SK-N-SH treated with all-trans-retinoic acid at 6 μM for 48 hours (cell line): Measurements from ENCODE around the gene WBP1L.

Experiments
- ESRRG ChIP-seq: fragments of 250-450 bp; sonication (Bioruptor Pico); IDR thresholded peaks from 2 replicates; pipeline ENCODE4 v1.6.1; 2021; ENCODE audit warnings: mild to moderate bottlenecking
- GLIS3 ChIP-seq: fragments of 250-450 bp; sonication (Bioruptor Pico); IDR thresholded peaks from 2 replicates; pipeline ENCODE4 v1.5.0; 2020; ENCODE audit warnings: mild to moderate bottlenecking, moderate library complexity
- RARB ChIP-seq: fragments of 250-450 bp; sonication (Bioruptor Pico); IDR thresholded peaks from 2 replicates; pipeline ENCODE4 v1.8.0; 2021; ENCODE audit warnings: mild to moderate bottlenecking, moderate library complexity
- ZNF70 ChIP-seq: fragments of 450-650 bp; formaldehyde crosslinking; IDR thresholded peaks from 2 replicates; pipeline ENCODE4 v1.5.0; 2020; ENCODE audit warnings: mild to moderate bottlenecking, moderate library complexity
- ZNF8 ChIP-seq: fragments of 450-650 bp; formaldehyde crosslinking; IDR thresholded peaks from 2 replicates; pipeline ENCODE4 v1.5.0; 2020; ENCODE audit warnings: mild to moderate bottlenecking, moderate library complexity
- TF ChIP-seq, protein P1 (sequence below): fragments of 250-450 bp; sonication (Bioruptor Pico); IDR thresholded peaks from 2 replicates; pipeline ENCODE4 v1.8.0; 2020; ENCODE audit warnings: mild to moderate bottlenecking, moderate library complexity, borderline replicate concordance
- TF ChIP-seq, protein P2 (sequence below): fragments of 250-450 bp; sonication (Bioruptor Pico); IDR thresholded peaks from 2 replicates; pipeline ENCODE4 v1.5.1; 2021; ENCODE audit warnings: mild to moderate bottlenecking, moderate library complexity
- TF ChIP-seq, protein P3 (sequence below): fragments of 250-450 bp; sonication (Bioruptor Pico); IDR thresholded peaks from 2 replicates; pipeline ENCODE4 v1.8.0; 2021; ENCODE audit warnings: low read depth, mild to moderate bottlenecking, moderate library complexity, borderline replicate concordance
- TF ChIP-seq, protein P4 (sequence below): fragments of 250-450 bp; sonication (Bioruptor Pico); IDR thresholded peaks from 2 replicates; pipeline ENCODE4 v1.5.1; 2020; ENCODE audit warnings: low read depth, mild to moderate bottlenecking, moderate library complexity

DNA sequence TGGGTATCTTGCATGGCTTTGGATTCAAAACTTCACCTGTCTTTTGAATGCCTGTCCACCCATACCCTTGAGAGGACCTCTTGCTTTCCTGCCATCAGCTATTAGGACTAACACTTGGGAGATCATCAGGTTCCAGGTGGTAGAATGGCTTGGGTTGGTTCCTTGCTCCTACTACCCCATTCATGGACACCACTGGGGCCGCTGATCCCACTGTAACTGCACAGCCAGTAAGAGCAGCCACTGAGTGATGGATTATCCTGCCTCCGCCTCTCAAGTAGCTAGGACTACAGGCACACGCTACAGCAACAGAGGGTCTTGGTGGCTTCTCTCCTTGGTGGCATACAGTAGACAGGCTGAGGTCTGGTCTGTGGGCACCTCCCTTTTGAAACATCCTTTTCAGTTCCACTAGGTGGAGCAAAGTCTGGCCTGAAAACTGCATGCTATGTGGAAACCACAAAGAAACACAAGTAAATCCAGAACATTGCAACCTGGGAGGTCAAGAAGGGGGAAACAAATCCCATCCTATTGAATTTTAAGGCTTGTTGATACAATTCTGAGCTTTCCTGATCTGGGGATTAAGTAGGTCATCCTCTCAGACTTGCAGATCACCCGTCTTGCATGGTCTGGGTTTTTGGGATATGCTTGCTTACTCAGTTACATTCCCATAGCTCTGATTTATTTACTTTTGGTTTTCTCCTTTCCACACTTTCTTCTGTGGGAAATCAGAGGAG is 9.4 kb downstream of the WBP1L start:
- TF ChIP-seq, protein P1, sequence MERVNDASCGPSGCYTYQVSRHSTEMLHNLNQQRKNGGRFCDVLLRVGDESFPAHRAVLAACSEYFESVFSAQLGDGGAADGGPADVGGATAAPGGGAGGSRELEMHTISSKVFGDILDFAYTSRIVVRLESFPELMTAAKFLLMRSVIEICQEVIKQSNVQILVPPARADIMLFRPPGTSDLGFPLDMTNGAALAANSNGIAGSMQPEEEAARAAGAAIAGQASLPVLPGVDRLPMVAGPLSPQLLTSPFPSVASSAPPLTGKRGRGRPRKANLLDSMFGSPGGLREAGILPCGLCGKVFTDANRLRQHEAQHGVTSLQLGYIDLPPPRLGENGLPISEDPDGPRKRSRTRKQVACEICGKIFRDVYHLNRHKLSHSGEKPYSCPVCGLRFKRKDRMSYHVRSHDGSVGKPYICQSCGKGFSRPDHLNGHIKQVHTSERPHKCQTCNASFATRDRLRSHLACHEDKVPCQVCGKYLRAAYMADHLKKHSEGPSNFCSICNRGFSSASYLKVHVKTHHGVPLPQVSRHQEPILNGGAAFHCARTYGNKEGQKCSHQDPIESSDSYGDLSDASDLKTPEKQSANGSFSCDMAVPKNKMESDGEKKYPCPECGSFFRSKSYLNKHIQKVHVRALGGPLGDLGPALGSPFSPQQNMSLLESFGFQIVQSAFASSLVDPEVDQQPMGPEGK (CRISPR knock-in tag) = no peak
- TF ChIP-seq, protein P2, sequence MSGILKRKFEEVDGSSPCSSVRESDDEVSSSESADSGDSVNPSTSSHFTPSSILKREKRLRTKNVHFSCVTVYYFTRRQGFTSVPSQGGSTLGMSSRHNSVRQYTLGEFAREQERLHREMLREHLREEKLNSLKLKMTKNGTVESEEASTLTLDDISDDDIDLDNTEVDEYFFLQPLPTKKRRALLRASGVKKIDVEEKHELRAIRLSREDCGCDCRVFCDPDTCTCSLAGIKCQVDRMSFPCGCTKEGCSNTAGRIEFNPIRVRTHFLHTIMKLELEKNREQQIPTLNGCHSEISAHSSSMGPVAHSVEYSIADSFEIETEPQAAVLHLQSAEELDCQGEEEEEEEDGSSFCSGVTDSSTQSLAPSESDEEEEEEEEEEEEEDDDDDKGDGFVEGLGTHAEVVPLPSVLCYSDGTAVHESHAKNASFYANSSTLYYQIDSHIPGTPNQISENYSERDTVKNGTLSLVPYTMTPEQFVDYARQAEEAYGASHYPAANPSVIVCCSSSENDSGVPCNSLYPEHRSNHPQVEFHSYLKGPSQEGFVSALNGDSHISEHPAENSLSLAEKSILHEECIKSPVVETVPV (CRISPR knock-in tag) = no peak
- no peak for TF ChIP-seq ESRRG
- no peak for TF ChIP-seq GLIS3 (CRISPR knock-in tag)
- TF ChIP-seq ZNF70 (CRISPR knock-in tag) = no peak
- TF ChIP-seq, protein P3, sequence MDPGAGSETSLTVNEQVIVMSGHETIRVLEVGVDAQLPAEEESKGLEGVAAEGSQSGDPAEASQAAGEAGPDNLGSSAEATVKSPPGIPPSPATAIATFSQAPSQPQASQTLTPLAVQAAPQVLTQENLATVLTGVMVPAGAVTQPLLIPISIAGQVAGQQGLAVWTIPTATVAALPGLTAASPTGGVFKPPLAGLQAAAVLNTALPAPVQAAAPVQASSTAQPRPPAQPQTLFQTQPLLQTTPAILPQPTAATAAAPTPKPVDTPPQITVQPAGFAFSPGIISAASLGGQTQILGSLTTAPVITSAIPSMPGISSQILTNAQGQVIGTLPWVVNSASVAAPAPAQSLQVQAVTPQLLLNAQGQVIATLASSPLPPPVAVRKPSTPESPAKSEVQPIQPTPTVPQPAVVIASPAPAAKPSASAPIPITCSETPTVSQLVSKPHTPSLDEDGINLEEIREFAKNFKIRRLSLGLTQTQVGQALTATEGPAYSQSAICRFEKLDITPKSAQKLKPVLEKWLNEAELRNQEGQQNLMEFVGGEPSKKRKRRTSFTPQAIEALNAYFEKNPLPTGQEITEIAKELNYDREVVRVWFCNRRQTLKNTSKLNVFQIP (CRISPR knock-in tag) = no peak
- TF ChIP-seq ZNF8 (CRISPR knock-in tag) = no peak
- TF ChIP-seq RARB (CRISPR knock-in tag) = no peak
- TF ChIP-seq, protein P4, sequence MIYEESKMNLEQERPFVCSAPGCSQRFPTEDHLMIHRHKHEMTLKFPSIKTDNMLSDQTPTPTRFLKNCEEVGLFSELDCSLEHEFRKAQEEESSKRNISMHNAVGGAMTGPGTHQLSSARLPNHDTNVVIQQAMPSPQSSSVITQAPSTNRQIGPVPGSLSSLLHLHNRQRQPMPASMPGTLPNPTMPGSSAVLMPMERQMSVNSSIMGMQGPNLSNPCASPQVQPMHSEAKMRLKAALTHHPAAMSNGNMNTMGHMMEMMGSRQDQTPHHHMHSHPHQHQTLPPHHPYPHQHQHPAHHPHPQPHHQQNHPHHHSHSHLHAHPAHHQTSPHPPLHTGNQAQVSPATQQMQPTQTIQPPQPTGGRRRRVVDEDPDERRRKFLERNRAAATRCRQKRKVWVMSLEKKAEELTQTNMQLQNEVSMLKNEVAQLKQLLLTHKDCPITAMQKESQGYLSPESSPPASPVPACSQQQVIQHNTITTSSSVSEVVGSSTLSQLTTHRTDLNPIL (CRISPR knock-in tag) = no peak
